ENCODE results near the gene C11orf68.

- no peak for TF ChIP-seq CTCF (tag by site-specific recombination; IDR thresholded peaks at IDR 0.05)
- no peak for TF ChIP-seq REST (tag by site-specific recombination; IDR thresholded peaks at IDR 0.05)
- no peak for TF ChIP-seq ZBTB10 (tag by site-specific recombination; IDR thresholded peaks at IDR 0.05)
- TF ChIP-seq PATZ1 (tag by site-specific recombination; IDR thresholded peaks at IDR 0.05) = no peak
- no peak for TF ChIP-seq PRDM2 (tag by site-specific recombination; IDR thresholded peaks at IDR 0.05; ENCODE audit: borderline replicate concordance)
- TF ChIP-seq ZNF701 (tag by site-specific recombination; IDR thresholded peaks at IDR 0.05) = no peak
- TF ChIP-seq ZNF175 (tag by site-specific recombination; IDR thresholded peaks at IDR 0.05) = no peak
- TF ChIP-seq ZNF398 (tag by site-specific recombination; IDR thresholded peaks at IDR 0.05) = no peak
- TF ChIP-seq ZNF76 (tag by site-specific recombination; IDR thresholded peaks at IDR 0.05; ENCODE audit: borderline replicate concordance, low read depth) = no peak
- no peak for TF ChIP-seq TSHZ1 (tag by site-specific recombination; IDR thresholded peaks at IDR 0.05; ENCODE audit: borderline replicate concordance)
These were observed 46.9 kb downstream of the C11orf68 start for GRCh38 chr11:65871811-65872548.

Measured in HEK293 (cell line).